Stimulated activated CD8-positive, alpha-beta memory T cell treated with anti-CD3 and anti-CD28 coated beads, Interleukin-2, amount 100 ng/mL, for 1 hour (primary cell): ENCODE data around the gene HSPA1L.
"Not testable (repeated sequence)": the region's sequence is repeated elsewhere in the genome, so short reads cannot be mapped to it uniquely, and the experiment has no call there.

Experiments
- DNase-seq, 2 donors: peaks; one replicate each; pipeline ENCODE4 v3.0.0-alpha.2; 2020; ENCODE audit warnings: low read depth in 2 of 2

HSPA1L gene

DNA sequence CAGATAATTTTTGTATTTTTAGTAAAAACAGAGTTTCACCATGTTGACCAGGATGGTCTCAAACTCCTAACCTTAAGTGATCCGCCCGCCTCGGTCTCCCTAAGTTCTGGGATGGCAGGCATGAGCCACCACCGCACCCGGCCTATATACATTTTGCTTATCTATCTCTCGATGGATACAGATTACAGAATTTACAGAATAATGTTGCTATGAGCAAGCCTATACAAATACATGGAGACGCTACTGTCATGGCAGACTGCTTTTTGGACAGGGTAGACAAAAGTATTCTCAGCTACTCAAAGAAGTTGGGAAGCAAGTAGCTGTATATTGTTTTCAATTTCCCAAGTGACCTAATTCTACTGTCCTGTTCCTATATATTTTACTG, 1.6 kb downstream of the HSPA1L start:
- no peak for DNase-seq

- DNase-seq, result no peak
These were observed 3.4 kb downstream of the HSPA1L start for GRCh38 chr6:31811645-31812044.

- DNase-seq, result not testable (repeated sequence)
These were observed 6.5 kb downstream of the HSPA1L start for GRCh38 chr6:31808599-31808998.

GRCh38 chr6:31806470-31807272, 8.4 kb downstream of the HSPA1L start, which contains the start of gene LSM2:
Gene LSM2, minus strand, starts transcription at chr6:31806966. Its CDS starts 209 bp downstream, at chr6:31806757.
- peak; percentile 91 to 95 for DNase-seq

GRCh38 chr6:31805939-31806469, 9.1 kb downstream of the HSPA1L start:
- DNase-seq, result no peak

DNA sequence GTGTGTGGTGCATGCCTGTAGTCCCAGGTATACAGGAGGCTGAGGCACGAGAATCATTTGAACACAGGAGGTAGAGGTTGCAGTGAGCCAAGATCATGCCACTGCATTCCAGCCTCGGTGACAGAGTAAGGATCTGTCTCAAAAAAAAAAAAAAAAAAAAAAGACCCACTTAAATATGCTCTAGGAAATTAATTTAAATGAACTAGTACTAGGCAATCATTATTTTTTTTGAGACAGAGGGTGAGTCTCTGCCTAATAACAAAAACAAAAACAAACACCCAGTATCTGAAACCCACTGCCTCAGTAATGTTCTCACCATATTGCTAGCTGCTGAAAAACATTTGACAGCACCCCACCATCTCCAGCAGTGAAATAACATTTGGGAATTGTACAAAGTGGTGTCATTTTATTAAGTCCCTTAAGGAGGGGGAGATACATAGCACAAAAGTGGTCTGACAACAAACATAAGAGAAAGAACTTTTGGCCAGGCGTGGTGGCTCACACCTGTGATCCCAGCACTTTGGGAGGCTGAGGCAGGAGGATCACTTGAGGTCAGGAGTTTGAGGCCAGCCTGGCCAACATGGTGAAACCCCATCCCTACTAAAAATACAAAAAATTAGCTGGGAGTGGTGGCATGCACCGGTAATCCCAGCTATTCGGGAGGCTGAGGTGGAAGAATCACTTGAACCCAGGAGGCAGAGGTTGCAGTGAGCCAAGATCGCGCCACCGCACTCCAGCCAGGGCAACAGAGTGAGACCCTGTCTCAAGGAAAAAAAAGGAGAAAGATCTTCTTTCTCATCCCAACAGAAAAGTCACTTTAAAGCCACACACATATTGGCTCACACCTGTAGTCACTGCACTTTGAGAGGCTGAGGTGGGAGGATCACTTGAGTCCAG, 13.8 kb downstream of the HSPA1L start:
- not testable (repeated sequence) for DNase-seq

DNA sequence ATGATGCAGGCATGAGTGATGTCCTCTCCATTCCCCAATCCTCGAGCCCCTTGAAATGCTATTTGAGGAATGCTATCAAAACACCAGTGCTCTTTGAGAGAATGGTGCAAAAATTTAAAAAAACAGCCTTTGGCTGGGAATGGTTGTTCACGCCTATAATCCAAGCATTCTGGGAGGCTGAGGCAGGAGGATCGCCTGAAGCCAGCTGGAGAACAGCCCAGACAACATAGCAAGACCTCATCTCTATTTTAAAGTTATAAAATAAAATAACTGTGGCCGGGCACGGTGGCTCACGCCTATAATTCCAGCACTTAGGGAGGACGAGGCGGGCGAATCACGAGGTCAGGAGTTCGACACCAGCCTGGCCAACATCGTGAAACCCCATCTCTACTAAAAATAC, 15.3 kb downstream of the HSPA1L start:
- DNase-seq, result no peak

DNA sequence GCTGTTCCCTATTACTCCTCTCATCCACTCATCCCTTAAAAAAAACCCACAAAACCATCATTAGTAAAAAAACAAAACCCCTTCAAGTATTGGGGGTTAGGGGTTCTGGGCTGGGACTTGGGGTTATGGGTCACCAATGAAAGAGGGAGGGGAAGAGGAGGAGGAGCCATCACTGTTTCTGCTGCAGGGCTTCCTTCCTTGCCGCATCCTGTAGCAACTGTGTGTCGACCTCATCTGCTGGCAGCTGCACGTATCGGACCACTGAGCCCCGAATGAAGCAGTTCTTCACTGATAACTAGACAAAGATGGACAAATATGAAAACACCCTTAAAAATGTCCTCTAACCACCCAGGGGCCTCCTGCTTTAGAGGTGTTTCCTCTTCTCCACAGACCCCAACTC, 17.5 kb downstream of the HSPA1L start:
- DNase-seq, result no peak

GRCh38 chr6:31796993-31797385, 18.1 kb downstream of the HSPA1L start:
- no peak for DNase-seq

DNA sequence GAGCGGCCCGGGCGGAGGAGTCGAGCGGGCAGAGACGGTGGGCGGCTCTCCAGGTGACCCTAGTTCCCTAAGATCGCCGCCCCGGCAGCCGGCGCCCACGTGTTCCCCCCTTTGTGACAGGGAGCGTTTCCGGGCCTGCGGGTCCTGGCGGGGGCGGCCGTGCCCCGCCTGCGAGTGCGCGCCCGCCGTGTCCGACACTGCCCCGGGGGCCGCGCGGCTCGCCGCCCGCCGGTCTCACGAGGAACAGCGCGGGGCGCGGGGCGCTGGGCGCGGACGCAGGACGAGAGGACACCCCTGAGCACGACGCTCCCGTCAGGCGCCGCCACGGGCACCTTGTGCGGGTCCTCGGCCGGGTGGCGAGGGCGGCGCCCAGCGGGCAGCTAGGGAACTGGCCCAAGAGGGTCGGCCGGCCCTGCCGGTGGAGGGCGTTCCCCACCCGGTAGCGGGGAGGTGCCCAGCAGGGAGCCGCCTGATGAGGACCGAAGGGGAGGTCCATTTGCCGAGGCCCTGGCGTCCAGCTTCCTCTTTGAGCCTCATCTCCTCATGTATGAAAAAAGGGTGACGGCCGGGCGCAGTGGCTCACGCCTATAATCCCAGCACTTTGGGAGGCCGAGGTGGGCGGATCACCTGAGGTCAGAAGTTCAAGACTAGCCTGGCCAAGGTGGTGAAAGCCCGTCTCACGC, 19.3 kb downstream of the HSPA1L start, which contains the start of gene VARS1:
TSS of gene VARS1 (minus strand) at position 137 of the 683 bp plus-strand sequence. CDS start 535 bp downstream, outside the sequence.
- DNase-seq, result peak; percentile 71 to 78

DNA sequence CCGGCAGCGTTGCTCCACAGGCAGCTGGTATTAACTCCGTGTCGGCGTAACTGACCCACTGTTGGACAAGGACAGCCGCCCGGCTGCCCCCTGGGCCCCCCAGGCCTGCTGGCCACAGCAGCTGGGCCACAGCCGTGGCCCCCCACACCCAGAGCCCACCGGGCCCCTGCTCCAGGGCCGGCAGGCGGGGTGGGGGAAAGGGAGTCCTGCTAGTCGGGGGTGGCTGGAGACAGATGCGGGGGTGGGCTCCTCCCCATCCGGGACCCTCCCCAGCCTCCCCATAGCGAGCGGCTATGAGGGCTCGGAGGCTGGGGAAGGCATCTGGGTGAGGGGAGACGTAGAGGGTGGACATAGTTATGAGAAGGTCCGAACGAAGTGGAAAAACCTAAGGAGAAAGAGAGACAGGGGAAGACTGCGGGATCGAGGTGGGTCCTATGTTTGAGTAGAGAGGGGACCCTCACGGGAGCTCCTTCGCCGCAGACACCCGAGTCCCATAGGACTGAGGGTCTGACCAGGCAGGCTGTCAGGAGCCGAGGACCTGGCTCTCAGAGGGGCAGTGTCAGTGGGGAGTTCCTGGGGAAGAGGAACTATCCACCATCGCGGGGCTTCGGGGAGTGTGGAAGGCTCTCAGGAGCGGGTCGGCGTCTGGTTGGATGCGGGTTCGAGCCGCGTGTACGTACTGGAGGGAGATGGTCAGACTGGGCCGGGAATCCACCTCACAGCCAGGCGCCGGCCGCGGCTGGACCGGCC, 20.0 kb downstream of the HSPA1L start:
- DNase-seq, result no peak

- DNase-seq, result no peak
These were observed 20.7 kb downstream of the HSPA1L start for GRCh38 chr6:31794294-31794865.

DNA sequence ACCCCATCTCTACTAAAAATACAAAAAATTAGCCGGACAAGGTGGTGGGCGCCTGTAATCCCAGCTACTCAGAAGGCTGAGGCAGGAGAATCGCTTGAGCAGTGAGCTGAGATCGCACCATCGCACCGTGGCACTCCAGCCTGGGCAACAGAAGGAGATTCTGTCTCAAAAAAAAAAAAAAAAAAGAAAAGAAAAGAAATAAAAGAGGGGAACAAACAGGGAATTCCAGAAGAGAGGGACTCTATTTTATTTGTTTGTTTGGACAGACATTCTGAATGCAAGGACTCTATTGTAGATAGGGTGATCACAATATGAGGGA, 21.2 kb downstream of the HSPA1L start:
- not testable (repeated sequence) for DNase-seq

DNA sequence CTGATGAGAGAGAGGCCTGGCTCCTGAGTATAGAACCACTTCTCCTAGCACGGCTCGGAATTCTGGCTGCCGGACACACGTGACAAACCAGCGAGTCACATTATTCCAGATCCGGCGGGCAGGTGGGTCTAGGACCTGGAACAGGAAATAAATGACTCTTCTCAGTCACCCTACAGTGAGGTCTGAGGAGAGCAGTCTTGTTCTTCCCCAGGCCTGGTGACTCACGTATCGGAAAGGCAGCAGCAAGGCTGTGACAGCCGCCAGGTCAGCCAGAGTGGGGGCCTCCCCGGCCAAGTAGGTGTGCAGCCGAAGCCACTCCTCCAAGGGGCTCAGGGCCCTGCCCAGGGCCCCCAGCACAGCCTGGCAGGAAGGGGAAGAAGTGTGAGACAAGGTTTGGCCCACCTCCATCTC, 22.3 kb downstream of the HSPA1L start:
- DNase-seq, result no peak

DNA sequence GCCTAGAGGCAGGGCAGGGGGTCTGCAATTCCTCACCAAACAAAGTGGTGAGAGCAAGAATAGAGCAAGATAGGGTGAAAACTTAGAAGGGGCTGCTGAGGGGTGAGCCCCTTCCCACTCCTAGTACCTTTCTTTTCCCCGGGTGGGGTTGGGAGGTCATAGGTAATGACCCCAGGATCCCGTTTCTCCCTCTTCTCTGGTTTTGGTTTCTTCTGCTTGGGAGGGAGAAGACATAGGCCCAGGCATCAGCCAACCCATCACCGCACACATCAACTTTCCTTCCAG, 23.1 kb downstream of the HSPA1L start:
- no peak for DNase-seq

GRCh38 chr6:31791324-31792089, 23.6 kb downstream of the HSPA1L start:
- DNase-seq, result no peak

- no peak for DNase-seq
These were observed 29.6 kb downstream of the HSPA1L start for GRCh38 chr6:31785475-31785874.

GRCh38 chr6:31784098-31784925, 30.8 kb downstream of the HSPA1L start:
- DNase-seq, result no peak

DNA sequence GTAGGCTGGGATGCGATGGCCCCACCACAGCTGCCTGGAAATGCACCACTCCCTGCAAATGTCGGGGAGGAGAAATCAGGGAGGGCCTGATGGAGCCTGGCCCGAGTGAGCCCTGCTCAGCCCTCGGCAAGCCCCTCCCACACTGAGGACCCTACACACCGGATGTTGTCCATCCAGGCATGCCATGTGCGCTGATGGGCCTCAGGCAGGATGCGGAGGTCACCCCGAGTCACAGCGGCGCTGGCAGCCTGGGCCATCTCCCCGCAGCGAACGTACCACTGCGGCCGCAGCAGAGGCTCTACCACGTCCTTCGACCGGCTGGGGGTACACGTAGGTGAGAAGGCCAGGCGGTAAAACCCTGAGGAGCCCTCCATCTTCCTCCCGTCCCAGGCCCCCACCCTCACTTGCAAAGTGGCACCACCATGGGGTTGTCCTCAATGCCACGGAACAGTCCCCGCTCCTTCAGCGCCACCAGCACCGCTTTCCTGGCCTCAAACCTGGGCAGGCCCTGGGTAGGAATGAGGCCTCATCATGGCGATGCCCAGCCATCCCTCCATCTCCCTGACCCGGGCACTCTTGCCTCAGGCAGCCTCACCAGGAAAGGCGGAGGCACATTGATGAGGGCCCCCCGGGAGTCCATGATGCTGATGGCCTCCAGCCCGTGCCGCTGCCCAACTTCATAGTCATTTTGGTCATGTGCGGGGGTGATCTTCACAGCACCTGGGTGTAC, 32.8 kb downstream of the HSPA1L start:
- no peak for DNase-seq
